HG03521 (cell line): Measurements from ENCODE around the gene NUDT2.
"Not testable (repeated sequence)": the region's sequence is repeated elsewhere in the genome, so short reads cannot be mapped to it uniquely, and the experiment has no call there.

ENCODE experiments used
- ATAC-seq: cut with Tn5 transposase; IDR thresholded peaks from one replicate; pipeline ENCODE4 v1.9.1; 2021; ENCODE audit warnings: mild to moderate bottlenecking, moderate library complexity; ENCODE audit not compliant: unreplicated experiment

Gene NUDT2

GRCh38 chr9:34334916-34335315 is 5.5 kb downstream of the NUDT2 start:
- no peak for ATAC-seq

- no peak for ATAC-seq
Observed at GRCh38 chr9:34335376-34335775, 6.0 kb downstream of the NUDT2 start.

GRCh38 chr9:34337403-34337802 is 8.0 kb downstream of the NUDT2 start:
- no peak for ATAC-seq

GRCh38 chr9:34338079-34338478 is 8.7 kb downstream of the NUDT2 start:
- not testable (repeated sequence) for ATAC-seq

GRCh38 chr9:34338665-34339385 is 9.5 kb downstream of the NUDT2 start:
- no peak for ATAC-seq

GRCh38 chr9:34341659-34342295 is 12.4 kb downstream of the NUDT2 start:
- no peak for ATAC-seq

- no peak for ATAC-seq
Observed at GRCh38 chr9:34343090-34343489, 13.7 kb downstream of the NUDT2 start.

- ATAC-seq, result no peak
Observed at GRCh38 chr9:34343605-34344004, 14.2 kb downstream of the NUDT2 start.

GRCh38 chr9:34346873-34347799 is 17.8 kb downstream of the NUDT2 start:
- no peak for ATAC-seq

- ATAC-seq, result no peak
Observed at GRCh38 chr9:34347800-34348158, 18.4 kb downstream of the NUDT2 start.

- ATAC-seq, result no peak
Observed at GRCh38 chr9:34349324-34349723, 20.0 kb downstream of the NUDT2 start.

GRCh38 chr9:34352122-34352652 is 22.8 kb downstream of the NUDT2 start:
- not testable (repeated sequence) for ATAC-seq

- not testable (repeated sequence) for ATAC-seq
Observed at GRCh38 chr9:34352957-34353356, 23.6 kb downstream of the NUDT2 start.

- ATAC-seq, result no peak
Observed at GRCh38 chr9:34362614-34363214, 33.3 kb downstream of the NUDT2 start.

GRCh38 chr9:34363619-34364351 is 34.4 kb downstream of the NUDT2 start:
- ATAC-seq, result no peak

- ATAC-seq, result no peak
Observed at GRCh38 chr9:34365282-34365681, 35.9 kb downstream of the NUDT2 start.

GRCh38 chr9:34366365-34366764 is 37.0 kb downstream of the NUDT2 start:
- ATAC-seq, result no peak

GRCh38 chr9:34367751-34368410 is 38.5 kb downstream of the NUDT2 start:
- not testable (repeated sequence) for ATAC-seq

- ATAC-seq, result not testable (repeated sequence)
Observed at GRCh38 chr9:34368796-34369195, 39.4 kb downstream of the NUDT2 start.

GRCh38 chr9:34369636-34370035 is 40.3 kb downstream of the NUDT2 start:
- no peak for ATAC-seq
